ENCODE measurements around the gene SMPD4. TPM values are rescaled to one million over a fixed set of nuclear protein-coding genes. Genes with fewer than 3 reads are reported as not detected.
"Not testable (repeated sequence)": the region's sequence is repeated elsewhere in the genome, so short reads cannot be mapped to it uniquely, and the experiment has no call there.

Gene SMPD4
- total RNA-seq, 5 donors from 2014 or later (not counting 1 experiment from before 2014, with no cell fraction given), result 56.3 to 75.7 (median 62.9) TPM

DNA sequence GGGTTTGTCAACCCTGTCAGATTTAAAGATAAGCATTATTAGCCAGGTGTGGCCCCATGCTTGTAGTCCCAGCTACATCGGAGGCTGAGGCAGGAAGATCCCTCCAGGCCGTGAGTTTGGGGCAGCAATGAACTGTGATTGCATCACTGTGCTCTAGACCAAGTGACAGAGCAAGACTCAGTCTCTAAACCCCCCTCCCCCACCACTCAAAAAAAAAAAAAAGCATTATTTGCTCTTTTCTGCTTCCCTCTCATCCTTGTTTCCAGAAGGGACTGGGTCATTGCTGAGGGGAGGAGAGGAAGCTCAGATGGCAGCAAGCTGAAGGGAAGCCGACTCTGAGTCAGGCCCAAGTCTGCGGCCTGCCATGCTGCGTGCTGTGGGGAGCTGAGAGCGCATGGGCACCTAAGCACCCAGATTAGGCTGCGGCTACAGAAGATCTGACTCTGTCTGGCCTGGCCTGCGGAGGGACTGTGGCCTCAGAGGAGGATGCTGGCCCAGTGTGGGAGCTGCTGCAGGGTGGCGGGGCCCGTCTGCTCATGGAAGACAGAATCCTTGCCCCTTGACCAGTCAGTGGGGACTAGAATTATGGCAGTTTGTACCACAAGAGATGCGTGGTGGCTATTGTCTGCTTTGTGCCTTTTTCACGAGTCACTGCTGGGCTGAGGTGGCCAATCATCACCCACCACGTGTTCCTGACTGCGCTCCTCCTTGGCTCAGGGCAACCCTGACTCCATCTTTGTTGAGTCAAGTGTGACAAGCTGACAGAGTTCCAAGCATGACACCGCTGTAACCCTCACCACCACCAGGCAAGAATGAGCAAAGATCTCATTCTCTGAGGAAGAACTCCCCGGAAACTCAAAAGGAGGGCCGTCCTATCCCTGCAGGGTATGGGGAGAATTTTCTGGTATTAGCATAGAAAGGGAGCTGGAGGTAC lies 6.7 kb upstream of the SMPD4 start:
- H3K9me3 Mint-ChIP-seq; H3K9me3 ChIP-seq; H3K27ac ChIP-seq (ENCODE audit: low read length); H3K36me3 ChIP-seq (ENCODE audit: control insufficient read depth in 2 of 2, extremely low read depth in 1 of 2, insufficient read depth in 1 of 2, low read length in 1 of 2); H3K27me3 ChIP-seq (replicated peaks in 1 of 2; ENCODE audit: control insufficient read depth in 2 of 2, extremely low read depth in 1 of 2, insufficient read depth in 2 of 2, low read length in 1 of 2); H3K36me3 Mint-ChIP-seq; H3K4me3 Mint-ChIP-seq; POLR2A ChIA-PET; H3K27me3 Mint-ChIP-seq; ATAC-seq (replicated peaks in 1 of 4); H3K4me3 ChIP-seq (ENCODE audit: control insufficient read depth in 1 of 2, extremely low read depth in 1 of 2, low read length in 1 of 2); DNase-seq; H3K27ac Mint-ChIP-seq: not testable (repeated sequence)
- H3K4me1 ChIP-seq (ENCODE audit: control insufficient read depth in 1 of 2, extremely low read depth in 1 of 2, insufficient read depth in 2 of 2, low read length in 2 of 2), result peaks cover 0 to 20% of the 10 kb centered on the region in 2 experiments
- H3K4me1 Mint-ChIP-seq, result peaks cover 6 to 20% (median 12%) of the 10 kb centered on the region in 3 donors
- 98% methylated on average over 12 of the region's 17 CpGs for WGBS (ENCODE audit: insufficient coverage)
- CTCF ChIA-PET, result interaction anchor here in 1 of 2 donors (0.7 kb wide), 1 partner anchor 906 kb away, joined by 3 read pairs; no protein-coding TSS in a partner anchor

DNA sequence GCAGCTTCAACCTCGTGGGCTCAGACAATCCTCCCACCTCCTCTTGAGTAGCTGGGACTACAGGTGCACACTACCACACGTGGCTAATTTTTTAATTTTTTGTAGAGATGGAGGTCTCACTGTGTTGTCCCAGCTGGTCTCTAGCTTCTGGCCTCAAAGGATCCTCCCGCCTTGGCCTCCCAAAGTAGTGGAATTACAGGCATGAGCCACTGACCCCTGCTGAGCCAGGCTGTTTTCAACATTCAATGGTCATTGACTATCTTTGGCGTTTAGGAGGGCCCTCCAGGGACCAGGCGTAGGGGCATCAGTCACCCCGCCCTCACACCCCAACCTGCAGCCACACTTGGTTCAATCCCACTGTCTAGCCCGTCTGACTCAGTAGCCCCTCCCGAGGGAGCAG lies 5.9 kb upstream of the SMPD4 start:
- POLR2A ChIA-PET, result no interaction called here
- Histone ChIP-seq H3K27me3 (replicated peaks in 1 of 2; ENCODE audit: control insufficient read depth in 2 of 2, extremely low read depth in 1 of 2, insufficient read depth in 2 of 2, low read length in 1 of 2) (no peaks in the 10 kb centered on the region), H3K36me3 (ENCODE audit: control insufficient read depth in 2 of 2, extremely low read depth in 1 of 2, insufficient read depth in 1 of 2, low read length in 1 of 2) (peaks cover 2 to 3% of the 10 kb centered on the region in 2 donors), H3K9me3 (no peaks in the 10 kb centered on the region), H3K4me3 (ENCODE audit: control insufficient read depth in 1 of 2, extremely low read depth in 1 of 2, low read length in 1 of 2) (no peak overlapping the region), H3K4me1 (ENCODE audit: control insufficient read depth in 1 of 2, extremely low read depth in 1 of 2, insufficient read depth in 2 of 2, low read length in 2 of 2) (peaks cover 3 to 25% of the 10 kb centered on the region in 2 experiments), H3K27ac (ENCODE audit: low read length) (no peak overlapping the region)
- H3K9me3 Mint-ChIP-seq, result no peaks in the 10 kb centered on the region
- no peak overlapping the region for H3K4me3 Mint-ChIP-seq
- H3K4me1 Mint-ChIP-seq, result peaks cover 6 to 23% (median 15%) of the 10 kb centered on the region in 3 donors
- no peaks in the 10 kb centered on the region for H3K27me3 Mint-ChIP-seq
- CTCF ChIA-PET, result interaction anchor here in 1 of 2 donors (0.7 kb wide), 1 partner anchor 907 kb away, joined by 3 read pairs; no protein-coding TSS in a partner anchor
- DNase-seq (no peak), ATAC-seq (replicated peaks in 1 of 4) (no peak)
- H3K27ac Mint-ChIP-seq, result no peak overlapping the region
- peaks cover 5% of the 10 kb centered on the region for H3K36me3 Mint-ChIP-seq
- WGBS (ENCODE audit: insufficient coverage), result 80% methylated on average over 2 of the region's 8 CpGs

DNA sequence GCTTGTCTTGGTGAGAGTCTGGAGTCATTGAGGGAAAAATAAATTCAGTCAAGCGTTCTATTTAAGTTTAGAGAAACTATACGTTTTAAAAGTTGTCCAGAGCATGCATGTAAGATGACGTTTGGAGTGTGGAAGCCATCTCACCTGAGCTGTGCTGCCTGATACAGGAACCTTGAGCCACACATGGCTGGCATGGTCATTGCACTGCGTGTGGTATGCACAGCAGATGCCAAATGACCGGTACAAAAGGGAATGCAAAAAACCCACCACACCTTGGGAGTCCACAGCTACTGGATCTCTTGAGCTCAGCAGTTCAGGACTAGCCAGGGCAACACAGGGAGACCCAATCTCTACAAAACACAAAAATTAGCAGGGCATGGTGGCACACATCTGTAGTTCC lies 5.0 kb upstream of the SMPD4 start:
- H3K4me3 Mint-ChIP-seq, result no peak overlapping the region
- Histone ChIP-seq H3K4me1 (ENCODE audit: control insufficient read depth in 1 of 2, extremely low read depth in 1 of 2, insufficient read depth in 2 of 2, low read length in 2 of 2) (peaks cover 3 to 25% of the 10 kb centered on the region in 2 experiments), H3K27me3 (replicated peaks in 1 of 2; ENCODE audit: control insufficient read depth in 2 of 2, extremely low read depth in 1 of 2, insufficient read depth in 2 of 2, low read length in 1 of 2) (no peaks in the 10 kb centered on the region), H3K4me3 (ENCODE audit: control insufficient read depth in 1 of 2, extremely low read depth in 1 of 2, low read length in 1 of 2) (no peak overlapping the region), H3K27ac (ENCODE audit: low read length) (no peak overlapping the region), H3K9me3 (no peaks in the 10 kb centered on the region), H3K36me3 (ENCODE audit: control insufficient read depth in 2 of 2, extremely low read depth in 1 of 2, insufficient read depth in 1 of 2, low read length in 1 of 2) (peaks cover 2% of the 10 kb centered on the region in 2 donors)
- no peak for DNase-seq
- peaks cover 6 to 23% (median 15%) of the 10 kb centered on the region in 3 donors for H3K4me1 Mint-ChIP-seq
- H3K27ac Mint-ChIP-seq, result no peak overlapping the region
- CTCF ChIA-PET, result no interaction called here
- POLR2A ChIA-PET, result no interaction called here
- H3K36me3 Mint-ChIP-seq, result peaks cover 3% of the 10 kb centered on the region
- no peaks in the 10 kb centered on the region for H3K9me3 Mint-ChIP-seq
- H3K27me3 Mint-ChIP-seq, result no peaks in the 10 kb centered on the region
- no peak for ATAC-seq (replicated peaks in 1 of 4)
- WGBS (ENCODE audit: insufficient coverage), result 94% methylated on average over 5 of the region's 5 CpGs

DNA sequence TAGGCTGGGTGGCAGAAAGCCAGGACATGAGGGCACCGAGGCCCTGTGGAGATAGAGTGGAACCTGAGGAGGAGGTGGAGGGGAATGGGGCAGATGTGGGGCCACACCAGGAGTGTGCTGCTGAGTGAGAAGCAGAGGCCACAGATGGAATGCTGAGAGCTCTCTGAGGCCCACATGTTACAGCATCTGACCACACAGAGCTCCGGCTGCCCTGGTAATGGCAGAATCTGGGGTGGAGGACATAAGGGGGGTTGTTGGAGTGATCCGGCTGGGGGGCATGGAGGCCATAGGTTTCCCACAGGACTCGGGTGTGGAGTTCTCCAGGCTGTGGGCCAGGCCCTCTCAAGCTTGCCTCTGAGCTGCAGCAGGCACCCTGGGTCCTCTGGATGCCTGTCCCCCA lies 4.5 kb upstream of the SMPD4 start:
- no peak for ATAC-seq (replicated peaks in 1 of 4)
- Mint-ChIP-seq H3K9me3 (no peaks in the 10 kb centered on the region), H3K4me1 (peaks cover 10 to 26% (median 18%) of the 10 kb centered on the region in 3 donors), H3K4me3 (no peak overlapping the region), H3K27me3 (no peaks in the 10 kb centered on the region), H3K27ac (no peak overlapping the region), H3K36me3 (no peaks in the 10 kb centered on the region)
- ChIA-PET POLR2A (no interaction called here), CTCF (interaction anchor here in 1 of 2 donors (0.7 kb wide), 1 partner anchor 1303 kb away, joined by 3 read pairs; no protein-coding TSS in a partner anchor)
- Histone ChIP-seq H3K27me3 (replicated peaks in 1 of 2; ENCODE audit: control insufficient read depth in 2 of 2, extremely low read depth in 1 of 2, insufficient read depth in 2 of 2, low read length in 1 of 2) (no peaks in the 10 kb centered on the region), H3K9me3 (no peaks in the 10 kb centered on the region), H3K4me3 (ENCODE audit: control insufficient read depth in 1 of 2, extremely low read depth in 1 of 2, low read length in 1 of 2) (no peak overlapping the region), H3K27ac (ENCODE audit: low read length) (no peak overlapping the region), H3K4me1 (ENCODE audit: control insufficient read depth in 1 of 2, extremely low read depth in 1 of 2, insufficient read depth in 2 of 2, low read length in 2 of 2) (peaks cover 5 to 28% of the 10 kb centered on the region in 2 experiments), H3K36me3 (ENCODE audit: control insufficient read depth in 2 of 2, extremely low read depth in 1 of 2, insufficient read depth in 1 of 2, low read length in 1 of 2) (peaks cover 0 to under 1% of the 10 kb centered on the region in 2 donors)
- no peak for DNase-seq
- 95% methylated on average over 3 of the region's 4 CpGs for WGBS (ENCODE audit: insufficient coverage)

DNA sequence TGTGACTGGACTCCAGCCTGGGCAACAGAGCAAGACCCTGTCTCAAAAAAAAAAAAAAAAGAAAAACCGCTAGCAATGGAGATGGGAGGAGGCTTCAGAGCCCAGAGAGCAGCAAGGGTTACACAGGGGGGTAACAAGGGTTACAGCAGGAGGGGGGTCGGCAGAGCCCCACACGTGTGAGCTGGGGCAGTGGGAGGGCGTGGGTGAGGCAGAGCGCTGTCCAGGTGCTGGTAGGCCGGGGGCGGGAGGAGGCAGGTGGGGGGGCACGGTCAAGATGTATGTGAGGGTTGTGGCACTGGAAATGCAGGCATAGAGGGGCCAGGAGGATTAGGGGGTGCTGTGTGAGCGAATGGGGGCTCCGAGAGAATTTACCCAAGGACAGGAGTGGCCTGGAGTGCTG lies 4.0 kb upstream of the SMPD4 start:
- Histone ChIP-seq H3K4me1 (ENCODE audit: control insufficient read depth in 1 of 2, extremely low read depth in 1 of 2, insufficient read depth in 2 of 2, low read length in 2 of 2) (peaks cover 8 to 33% of the 10 kb centered on the region in 2 experiments), H3K27me3 (replicated peaks in 1 of 2; ENCODE audit: control insufficient read depth in 2 of 2, extremely low read depth in 1 of 2, insufficient read depth in 2 of 2, low read length in 1 of 2) (no peaks in the 10 kb centered on the region), H3K27ac (ENCODE audit: low read length) (no peak overlapping the region), H3K36me3 (ENCODE audit: control insufficient read depth in 2 of 2, extremely low read depth in 1 of 2, insufficient read depth in 1 of 2, low read length in 1 of 2) (no peaks in the 10 kb centered on the region), H3K9me3 (no peaks in the 10 kb centered on the region), H3K4me3 (ENCODE audit: control insufficient read depth in 1 of 2, extremely low read depth in 1 of 2, low read length in 1 of 2) (no peak overlapping the region)
- no peaks in the 10 kb centered on the region for H3K9me3 Mint-ChIP-seq
- POLR2A ChIA-PET, result interaction anchor here in 1 of 2 donors (0.7 kb wide), 1 partner anchor 17 kb away, joined by 7 read pairs; no protein-coding TSS in a partner anchor
- WGBS (ENCODE audit: insufficient coverage), result 100% methylated on average over 2 of the region's 10 CpGs
- H3K4me3 Mint-ChIP-seq, result no peak overlapping the region
- CTCF ChIA-PET, result interaction anchor here in 1 of 2 donors (0.7 kb wide), 1 partner anchor 1304 kb away, joined by 3 read pairs; no protein-coding TSS in a partner anchor
- H3K36me3 Mint-ChIP-seq, result no peaks in the 10 kb centered on the region
- ATAC-seq (replicated peaks in 1 of 4) (no peak), DNase-seq (no peak)
- no peaks in the 10 kb centered on the region for H3K27me3 Mint-ChIP-seq
- H3K4me1 Mint-ChIP-seq, result peaks cover 12 to 30% (median 22%) of the 10 kb centered on the region in 3 donors
- no peak overlapping the region for H3K27ac Mint-ChIP-seq

DNA sequence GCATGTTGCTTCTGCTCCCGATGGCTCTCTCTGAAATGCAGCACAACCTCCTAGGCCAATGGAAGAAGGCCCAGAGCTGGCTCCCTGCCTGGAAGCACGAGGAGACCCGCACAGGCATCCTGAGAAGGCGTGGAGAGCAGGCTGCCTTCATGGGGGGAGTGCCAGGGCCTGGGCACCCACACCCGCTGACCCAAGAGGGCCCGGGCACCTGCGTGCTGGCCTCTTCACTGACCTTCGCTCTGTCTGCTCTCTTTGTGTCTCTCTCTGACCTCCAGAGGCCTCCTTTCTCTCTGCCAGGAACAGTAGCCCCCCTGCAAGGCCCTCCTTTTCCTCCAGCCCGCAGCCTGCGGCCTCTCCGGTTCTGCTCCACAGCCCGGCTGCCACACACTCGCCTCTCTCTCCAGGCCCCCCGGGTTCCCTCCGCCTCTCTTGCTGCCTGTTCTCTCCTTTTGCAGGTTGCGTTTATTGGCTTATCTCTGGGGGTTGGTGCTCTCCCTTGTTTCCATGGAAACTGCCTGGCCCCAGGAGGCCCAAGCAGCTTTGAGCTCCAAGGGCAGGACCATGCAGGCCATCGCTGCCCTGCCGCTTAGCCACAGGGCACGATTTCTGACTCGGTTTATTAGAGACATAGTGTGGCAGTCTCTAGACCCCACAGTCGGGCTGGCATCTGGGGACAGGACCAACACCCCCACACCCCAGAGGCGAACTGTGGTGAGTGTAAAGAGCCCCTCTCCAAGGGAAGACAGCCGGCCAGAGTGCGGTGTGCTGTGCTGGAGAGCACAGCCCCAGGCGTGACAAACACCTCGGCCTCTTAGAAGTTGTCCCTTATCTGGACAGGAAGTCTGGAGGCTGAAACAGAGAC lies 2.3 kb upstream of the SMPD4 start:
- H3K27me3 ChIP-seq (replicated peaks in 1 of 2; ENCODE audit: control insufficient read depth in 2 of 2, extremely low read depth in 1 of 2, insufficient read depth in 2 of 2, low read length in 1 of 2), result no peaks in the 10 kb centered on the region
- ATAC-seq (replicated peaks in 1 of 4) (no peak), DNase-seq (no peak)
- H3K27me3 Mint-ChIP-seq, result no peaks in the 10 kb centered on the region
- WGBS (ENCODE audit: insufficient coverage), result 96% methylated on average over 13 of the region's 26 CpGs
- H3K9me3 Mint-ChIP-seq, result no peaks in the 10 kb centered on the region
- no peaks in the 10 kb centered on the region for H3K36me3 Mint-ChIP-seq
- H3K9me3 ChIP-seq, result no peaks in the 10 kb centered on the region
- H3K36me3 ChIP-seq (ENCODE audit: control insufficient read depth in 2 of 2, extremely low read depth in 1 of 2, insufficient read depth in 1 of 2, low read length in 1 of 2), result peaks cover 0 to 3% of the 10 kb centered on the region in 2 donors
- H3K4me1 ChIP-seq (ENCODE audit: control insufficient read depth in 1 of 2, extremely low read depth in 1 of 2, insufficient read depth in 2 of 2, low read length in 2 of 2), result peaks cover 8 to 36% of the 10 kb centered on the region in 2 experiments
- H3K27ac Mint-ChIP-seq, result peak overlapping the region; percentile 74 to 82
- H3K4me3 ChIP-seq (ENCODE audit: control insufficient read depth in 1 of 2, extremely low read depth in 1 of 2, low read length in 1 of 2), result peak overlapping the region; percentile 15 to 40
- H3K27ac ChIP-seq (ENCODE audit: low read length), result no peak overlapping the region
- H3K4me1 Mint-ChIP-seq, result peaks cover 12 to 33% (median 27%) of the 10 kb centered on the region in 3 donors
- POLR2A ChIA-PET, result interaction anchor here in 1 of 2 donors (0.7 kb wide), 1 partner anchor 1304 kb away, joined by 4 read pairs; no protein-coding TSS in a partner anchor
- CTCF ChIA-PET, result no interaction called here
- peak overlapping the region; percentile 71 to 78 (median 72) for H3K4me3 Mint-ChIP-seq

Data from T-cell (primary cell).